ENCODE measurements around the gene SPAG8.

DNA sequence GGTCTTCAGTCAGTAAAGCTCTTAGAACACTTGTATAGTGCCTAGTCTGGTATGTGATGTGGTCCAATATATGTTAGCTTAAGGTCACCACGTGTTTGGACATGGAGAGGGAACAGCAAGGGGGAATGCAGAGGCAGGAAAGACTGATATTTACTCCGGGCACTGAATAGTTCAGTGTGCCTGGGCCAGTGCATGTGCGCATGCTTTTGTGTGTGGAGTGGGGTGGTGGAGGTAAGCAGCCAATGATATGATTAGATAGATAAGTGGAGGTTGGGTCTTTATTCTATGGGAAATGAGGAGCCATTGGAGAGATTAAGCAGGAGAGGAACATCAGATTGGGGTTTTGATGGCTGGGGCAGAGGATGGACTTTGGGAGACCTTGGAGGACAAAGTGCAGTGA lies 44.1 kb upstream of the SPAG8 start:
- TF ChIP-seq LARP7 (IDR thresholded peaks at IDR 0.05) (no peak), POLR2A (IDR thresholded peaks at IDR 0.05; ENCODE audit: low read depth, low read length) (no peak)
- TF ChIP-seq, protein P1, sequence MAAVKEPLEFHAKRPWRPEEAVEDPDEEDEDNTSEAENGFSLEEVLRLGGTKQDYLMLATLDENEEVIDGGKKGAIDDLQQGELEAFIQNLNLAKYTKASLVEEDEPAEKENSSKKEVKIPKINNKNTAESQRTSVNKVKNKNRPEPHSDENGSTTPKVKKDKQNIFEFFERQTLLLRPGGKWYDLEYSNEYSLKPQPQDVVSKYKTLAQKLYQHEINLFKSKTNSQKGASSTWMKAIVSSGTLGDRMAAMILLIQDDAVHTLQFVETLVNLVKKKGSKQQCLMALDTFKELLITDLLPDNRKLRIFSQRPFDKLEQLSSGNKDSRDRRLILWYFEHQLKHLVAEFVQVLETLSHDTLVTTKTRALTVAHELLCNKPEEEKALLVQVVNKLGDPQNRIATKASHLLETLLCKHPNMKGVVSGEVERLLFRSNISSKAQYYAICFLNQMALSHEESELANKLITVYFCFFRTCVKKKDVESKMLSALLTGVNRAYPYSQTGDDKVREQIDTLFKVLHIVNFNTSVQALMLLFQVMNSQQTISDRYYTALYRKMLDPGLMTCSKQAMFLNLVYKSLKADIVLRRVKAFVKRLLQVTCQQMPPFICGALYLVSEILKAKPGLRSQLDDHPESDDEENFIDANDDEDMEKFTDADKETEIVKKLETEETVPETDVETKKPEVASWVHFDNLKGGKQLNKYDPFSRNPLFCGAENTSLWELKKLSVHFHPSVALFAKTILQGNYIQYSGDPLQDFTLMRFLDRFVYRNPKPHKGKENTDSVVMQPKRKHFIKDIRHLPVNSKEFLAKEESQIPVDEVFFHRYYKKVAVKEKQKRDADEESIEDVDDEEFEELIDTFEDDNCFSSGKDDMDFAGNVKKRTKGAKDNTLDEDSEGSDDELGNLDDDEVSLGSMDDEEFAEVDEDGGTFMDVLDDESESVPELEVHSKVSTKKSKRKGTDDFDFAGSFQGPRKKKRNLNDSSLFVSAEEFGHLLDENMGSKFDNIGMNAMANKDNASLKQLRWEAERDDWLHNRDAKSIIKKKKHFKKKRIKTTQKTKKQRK (IDR thresholded peaks at IDR 0.05; ENCODE audit: low read depth, low read length), result no peak
- TF ChIP-seq, protein P2, sequence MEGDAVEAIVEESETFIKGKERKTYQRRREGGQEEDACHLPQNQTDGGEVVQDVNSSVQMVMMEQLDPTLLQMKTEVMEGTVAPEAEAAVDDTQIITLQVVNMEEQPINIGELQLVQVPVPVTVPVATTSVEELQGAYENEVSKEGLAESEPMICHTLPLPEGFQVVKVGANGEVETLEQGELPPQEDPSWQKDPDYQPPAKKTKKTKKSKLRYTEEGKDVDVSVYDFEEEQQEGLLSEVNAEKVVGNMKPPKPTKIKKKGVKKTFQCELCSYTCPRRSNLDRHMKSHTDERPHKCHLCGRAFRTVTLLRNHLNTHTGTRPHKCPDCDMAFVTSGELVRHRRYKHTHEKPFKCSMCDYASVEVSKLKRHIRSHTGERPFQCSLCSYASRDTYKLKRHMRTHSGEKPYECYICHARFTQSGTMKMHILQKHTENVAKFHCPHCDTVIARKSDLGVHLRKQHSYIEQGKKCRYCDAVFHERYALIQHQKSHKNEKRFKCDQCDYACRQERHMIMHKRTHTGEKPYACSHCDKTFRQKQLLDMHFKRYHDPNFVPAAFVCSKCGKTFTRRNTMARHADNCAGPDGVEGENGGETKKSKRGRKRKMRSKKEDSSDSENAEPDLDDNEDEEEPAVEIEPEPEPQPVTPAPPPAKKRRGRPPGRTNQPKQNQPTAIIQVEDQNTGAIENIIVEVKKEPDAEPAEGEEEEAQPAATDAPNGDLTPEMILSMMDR (IDR thresholded peaks at IDR 0.05 in 2 of 3, conservative IDR thresholded peaks at IDR 0.05 in 1 of 3; ENCODE audit: control insufficient read depth in 2 of 3, extremely low read depth in 1 of 3, insufficient read depth in 1 of 3, low read depth in 3 of 3, low read length in 3 of 3), result no peak

All from GM12878 (cell line).